ENCODE data around the gene SBF1. TPM values are rescaled to one million over a fixed set of nuclear protein-coding genes. Genes with fewer than 3 reads are reported as not detected.

The SBF1 gene
- total and polyA plus RNA-seq, 2 of the 13 experiments (the other 11 are each of a cell fraction or from before 2014, with no cell fraction given) = 31.7 to 40.9 TPM

DNA sequence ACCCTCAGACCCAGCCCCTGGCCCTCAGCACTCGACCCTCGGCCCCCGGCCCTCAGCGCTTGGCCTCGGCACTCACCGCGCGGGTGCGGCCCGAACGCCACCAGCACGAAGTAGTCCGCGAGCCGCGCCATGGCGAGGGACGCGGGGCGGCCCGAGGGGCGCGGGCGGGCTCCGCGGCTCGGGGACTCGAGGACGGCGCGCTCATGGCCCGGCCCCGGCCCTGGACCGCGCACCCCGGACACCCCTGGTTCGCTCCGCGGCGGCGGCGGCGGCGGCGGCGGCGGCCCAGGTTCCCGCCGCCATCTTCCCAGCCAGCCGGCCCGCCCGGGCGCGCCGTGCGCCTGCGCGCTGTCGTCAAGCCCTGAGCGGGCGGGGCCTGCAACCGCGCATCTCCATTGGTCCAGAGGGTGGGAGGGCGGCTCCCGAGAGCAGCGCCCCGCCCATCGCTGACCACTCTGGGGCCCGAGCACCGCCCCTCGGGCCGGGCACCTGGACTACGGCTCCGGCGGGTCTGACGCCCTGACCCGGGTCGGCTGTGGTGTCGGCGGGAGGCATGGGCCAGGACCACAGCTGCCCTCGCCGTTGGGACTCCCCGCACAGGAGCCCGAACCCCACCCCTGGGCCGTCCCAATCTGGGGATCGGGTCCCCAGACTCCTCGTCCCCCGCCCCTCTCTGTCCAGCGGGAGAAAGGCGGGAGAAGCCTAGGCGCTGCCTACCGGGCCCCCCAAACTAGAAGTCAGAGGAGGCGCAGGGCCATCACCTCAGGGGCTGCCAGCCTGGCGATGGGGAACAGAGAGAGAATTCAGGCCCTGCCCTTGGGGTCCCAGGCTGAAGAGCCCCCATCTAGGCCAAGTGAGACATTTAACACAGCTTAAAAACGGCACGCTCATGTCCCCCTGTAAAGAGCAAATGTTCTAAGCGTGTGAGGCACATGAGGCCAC, at the start of gene SBF1 (continued):
- no peak for TF ChIP-seq ZFP36 (IDR thresholded peaks at IDR 0.05; ENCODE audit: borderline replicate concordance, low read depth, low read length, partially characterized antibody)
- TF ChIP-seq ZKSCAN1 (IDR thresholded peaks at IDR 0.05; ENCODE audit: low read length) = no peak
- TF ChIP-seq ZMYM2 (CRISPR knock-in tag; IDR thresholded peaks at IDR 0.05) = no peak
- TF ChIP-seq, protein P1, sequence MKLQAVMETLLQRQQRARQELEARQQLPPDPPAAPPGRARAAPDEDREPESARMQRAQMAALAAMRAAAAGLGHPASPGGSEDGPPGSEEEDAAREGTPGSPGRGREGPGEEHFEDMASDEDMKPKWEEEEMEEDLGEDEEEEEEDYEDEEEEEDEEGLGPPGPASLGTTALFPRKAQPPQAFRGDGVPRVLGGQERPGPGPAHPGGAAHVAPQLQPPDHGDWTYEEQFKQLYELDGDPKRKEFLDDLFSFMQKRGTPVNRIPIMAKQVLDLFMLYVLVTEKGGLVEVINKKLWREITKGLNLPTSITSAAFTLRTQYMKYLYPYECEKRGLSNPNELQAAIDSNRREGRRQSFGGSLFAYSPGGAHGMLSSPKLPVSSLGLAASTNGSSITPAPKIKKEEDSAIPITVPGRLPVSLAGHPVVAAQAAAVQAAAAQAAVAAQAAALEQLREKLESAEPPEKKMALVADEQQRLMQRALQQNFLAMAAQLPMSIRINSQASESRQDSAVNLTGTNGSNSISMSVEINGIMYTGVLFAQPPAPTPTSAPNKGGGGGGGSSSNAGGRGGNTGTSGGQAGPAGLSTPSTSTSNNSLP (IDR thresholded peaks at IDR 0.05; ENCODE audit: low read depth, low read length) = no peak
- TF ChIP-seq BRD4 (CRISPR knock-in tag; IDR thresholded peaks at IDR 0.05) = no peak
- no peak for TF ChIP-seq SMARCE1 (IDR thresholded peaks at IDR 0.05; ENCODE audit: borderline replicate concordance)
- TF ChIP-seq HNF4A (CRISPR knock-in tag; IDR thresholded peaks at IDR 0.05) = no peak
- TF ChIP-seq ZNF543 (CRISPR knock-in tag; IDR thresholded peaks at IDR 0.05) = no peak
- TF ChIP-seq HCFC1 (IDR thresholded peaks at IDR 0.05; ENCODE audit: low read depth, low read length) = no peak

DNA sequence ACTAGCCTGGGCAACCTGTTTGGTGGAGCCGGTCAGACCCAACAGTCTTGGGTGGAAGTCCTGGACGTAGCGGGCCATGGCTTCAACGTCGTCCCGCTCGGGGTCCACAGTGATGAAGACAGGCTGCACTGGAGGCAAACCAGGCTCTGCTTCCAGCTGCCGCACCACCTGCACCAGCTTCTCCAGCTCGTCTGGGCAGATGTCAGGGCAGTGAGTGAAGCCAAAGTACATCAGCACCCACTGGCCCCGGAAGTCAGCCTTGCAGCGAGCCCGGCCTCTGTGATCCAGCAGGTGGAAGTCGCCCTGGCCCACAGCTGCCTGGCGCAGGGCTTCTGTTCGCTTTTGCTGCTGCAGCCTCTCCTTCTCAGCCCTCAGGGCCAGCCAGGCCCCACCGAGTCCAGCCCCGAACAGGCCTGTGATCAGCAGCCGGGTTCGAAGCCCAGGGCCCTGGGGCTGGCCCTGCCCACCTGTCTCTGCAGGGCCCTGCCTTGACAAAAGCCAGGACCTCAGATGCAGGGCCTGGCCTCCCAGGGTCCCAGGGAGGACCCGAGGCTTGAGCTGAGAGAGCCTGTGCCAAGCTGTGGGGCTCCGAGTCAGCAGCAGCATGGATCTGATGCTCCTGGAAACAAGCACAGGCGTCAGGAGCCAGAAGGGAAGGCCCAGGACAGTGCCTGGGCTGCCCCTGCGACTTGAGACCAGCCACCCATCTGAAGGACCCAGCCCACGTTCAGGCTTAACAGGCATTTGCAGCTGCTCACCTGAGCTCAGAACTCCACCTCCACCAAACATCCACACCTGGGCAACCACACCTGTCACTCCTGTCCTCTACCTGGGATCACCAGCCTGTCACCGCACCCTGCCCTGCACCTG, 49.2 kb upstream of the SBF1 start:
- H3K36me3 ChIP-seq (replicated peaks in 1 of 2; ENCODE audit: control insufficient read depth in 1 of 2, insufficient read depth in 2 of 2, low read length in 2 of 2) = peaks cover 8 to 32% of the 10 kb centered on the region in 2 experiments; a peak in 4 of 5 replicates
- DNase-seq (ENCODE audit: low spot score) (no peak), FAIRE-seq (no peak), ATAC-seq (no peak)
- peak overlapping the region; percentile 100 for H3K4me2 ChIP-seq (ENCODE audit: low read depth, low read length)
- ChIA-PET CTCF (ENCODE audit: low intra/inter-chr PET ratio, low total read pairs) (no interaction called here), POLR2A (interaction anchor here (0.7 to 4.2 kb wide), 16 partner anchors 11 to 273 kb away, joined by 3 to 97 read pairs (median 13); partner anchors contain the start of genes CHKB, DENND6B, HDAC10 and KLHDC7B)
- peaks cover 38% of the 10 kb centered on the region for H3K4me1 ChIP-seq (ENCODE audit: insufficient read depth, low read length)
- no peaks in the 10 kb centered on the region for H3K27me3 ChIP-seq (ENCODE audit: control insufficient read depth in 1 of 2, insufficient read depth in 2 of 2, low read length in 2 of 2)
- 88% methylated on average over 1 of the region's 25 CpGs for WGBS (ENCODE audit: low lambda C conversion rate)
- H2AFZ ChIP-seq (ENCODE audit: low read length) = no peak overlapping the region
- peaks cover 20% of the 10 kb centered on the region for H3K79me2 ChIP-seq (ENCODE audit: insufficient read depth, low read length)
- H3K9ac ChIP-seq (ENCODE audit: insufficient read depth, low read depth, low read length) = peak overlapping the region; percentile 91
- intact Hi-C loops (cut with micrococcal nuclease; ENCODE audit: unreplicated experiment) = no loop called here
- H3K4me3 ChIP-seq (replicated peaks in 1 of 3; ENCODE audit: insufficient read depth in 1 of 3, low read depth in 2 of 3, low read length in 3 of 3) = peak overlapping the region; percentile 65 to 84 (median 83)
- no peaks in the 10 kb centered on the region for H3K9me3 ChIP-seq (ENCODE audit: low read length)
- H3K27ac ChIP-seq (ENCODE audit: extremely low read length, insufficient read depth, low read length) = peak overlapping the region; percentile 94
- in situ Hi-C loops (cut with HindIII; ENCODE audit: extremely low pct_ligation_motif_present, low pct_unique_long_range_greater_than_20kb) = no loop called here
- BruUV-seq (replicated peaks) = no TSS peak
- peaks cover 19% of the 10 kb centered on the region for H4K20me1 ChIP-seq (ENCODE audit: insufficient read depth, low read length)
- TF ChIP-seq, protein P2, sequence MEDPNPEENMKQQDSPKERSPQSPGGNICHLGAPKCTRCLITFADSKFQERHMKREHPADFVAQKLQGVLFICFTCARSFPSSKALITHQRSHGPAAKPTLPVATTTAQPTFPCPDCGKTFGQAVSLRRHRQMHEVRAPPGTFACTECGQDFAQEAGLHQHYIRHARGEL (CRISPR knock-in tag; IDR thresholded peaks at IDR 0.05) = 0 out of 2 replicates have a peak, but pooled peaks have one; percentile 33
- TF ChIP-seq, protein P3, sequence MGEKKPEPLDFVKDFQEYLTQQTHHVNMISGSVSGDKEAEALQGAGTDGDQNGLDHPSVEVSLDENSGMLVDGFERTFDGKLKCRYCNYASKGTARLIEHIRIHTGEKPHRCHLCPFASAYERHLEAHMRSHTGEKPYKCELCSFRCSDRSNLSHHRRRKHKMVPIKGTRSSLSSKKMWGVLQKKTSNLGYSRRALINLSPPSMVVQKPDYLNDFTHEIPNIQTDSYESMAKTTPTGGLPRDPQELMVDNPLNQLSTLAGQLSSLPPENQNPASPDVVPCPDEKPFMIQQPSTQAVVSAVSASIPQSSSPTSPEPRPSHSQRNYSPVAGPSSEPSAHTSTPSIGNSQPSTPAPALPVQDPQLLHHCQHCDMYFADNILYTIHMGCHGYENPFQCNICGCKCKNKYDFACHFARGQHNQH (CRISPR knock-in tag; IDR thresholded peaks at IDR 0.05) = no peak
- TF ChIP-seq RBFOX2 (IDR thresholded peaks at IDR 0.05; ENCODE audit: low read depth, low read length) (peak; percentile 66; the same call in 1 of the 2 replicates), ZBTB38 (CRISPR knock-in tag; IDR thresholded peaks at IDR 0.05) (peak; percentile 74)
- TF ChIP-seq, protein P4, sequence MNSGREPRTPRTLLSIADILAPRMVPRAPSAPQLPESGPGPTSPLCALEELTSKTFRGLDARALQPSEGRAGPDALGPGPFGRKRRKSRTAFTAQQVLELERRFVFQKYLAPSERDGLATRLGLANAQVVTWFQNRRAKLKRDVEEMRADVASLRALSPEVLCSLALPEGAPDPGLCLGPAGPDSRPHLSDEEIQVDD (CRISPR knock-in tag; IDR thresholded peaks at IDR 0.05; ENCODE audit: borderline replicate concordance) = no peak
- TF ChIP-seq, protein P5, sequence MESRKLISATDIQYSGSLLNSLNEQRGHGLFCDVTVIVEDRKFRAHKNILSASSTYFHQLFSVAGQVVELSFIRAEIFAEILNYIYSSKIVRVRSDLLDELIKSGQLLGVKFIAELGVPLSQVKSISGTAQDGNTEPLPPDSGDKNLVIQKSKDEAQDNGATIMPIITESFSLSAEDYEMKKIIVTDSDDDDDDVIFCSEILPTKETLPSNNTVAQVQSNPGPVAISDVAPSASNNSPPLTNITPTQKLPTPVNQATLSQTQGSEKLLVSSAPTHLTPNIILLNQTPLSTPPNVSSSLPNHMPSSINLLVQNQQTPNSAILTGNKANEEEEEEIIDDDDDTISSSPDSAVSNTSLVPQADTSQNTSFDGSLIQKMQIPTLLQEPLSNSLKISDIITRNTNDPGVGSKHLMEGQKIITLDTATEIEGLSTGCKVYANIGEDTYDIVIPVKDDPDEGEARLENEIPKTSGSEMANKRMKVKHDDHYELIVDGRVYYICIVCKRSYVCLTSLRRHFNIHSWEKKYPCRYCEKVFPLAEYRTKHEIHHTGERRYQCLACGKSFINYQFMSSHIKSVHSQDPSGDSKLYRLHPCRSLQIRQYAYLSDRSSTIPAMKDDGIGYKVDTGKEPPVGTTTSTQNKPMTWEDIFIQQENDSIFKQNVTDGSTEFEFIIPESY (CRISPR knock-in tag; IDR thresholded peaks at IDR 0.05) = 0 out of 2 replicates have a peak, but pooled peaks have one; percentile 1

Data from HepG2 (cell line).